Iris pigment epithelial cell (primary cell): ENCODE results near the gene CSKMT.
"Not testable (repeated sequence)": the region's sequence is repeated elsewhere in the genome, so short reads cannot be mapped to it uniquely, and the experiment has no call there.

Experiments used
- DNase-seq: peaks from one replicate; pipeline ENCODE4 v3.0.0-alpha.2; 2011; ENCODE audit warnings: low read depth

CSKMT gene

GRCh38 chr11:62656796-62657429 is 8.2 kb upstream of the CSKMT start:
- DNase-seq: no peak

DNA sequence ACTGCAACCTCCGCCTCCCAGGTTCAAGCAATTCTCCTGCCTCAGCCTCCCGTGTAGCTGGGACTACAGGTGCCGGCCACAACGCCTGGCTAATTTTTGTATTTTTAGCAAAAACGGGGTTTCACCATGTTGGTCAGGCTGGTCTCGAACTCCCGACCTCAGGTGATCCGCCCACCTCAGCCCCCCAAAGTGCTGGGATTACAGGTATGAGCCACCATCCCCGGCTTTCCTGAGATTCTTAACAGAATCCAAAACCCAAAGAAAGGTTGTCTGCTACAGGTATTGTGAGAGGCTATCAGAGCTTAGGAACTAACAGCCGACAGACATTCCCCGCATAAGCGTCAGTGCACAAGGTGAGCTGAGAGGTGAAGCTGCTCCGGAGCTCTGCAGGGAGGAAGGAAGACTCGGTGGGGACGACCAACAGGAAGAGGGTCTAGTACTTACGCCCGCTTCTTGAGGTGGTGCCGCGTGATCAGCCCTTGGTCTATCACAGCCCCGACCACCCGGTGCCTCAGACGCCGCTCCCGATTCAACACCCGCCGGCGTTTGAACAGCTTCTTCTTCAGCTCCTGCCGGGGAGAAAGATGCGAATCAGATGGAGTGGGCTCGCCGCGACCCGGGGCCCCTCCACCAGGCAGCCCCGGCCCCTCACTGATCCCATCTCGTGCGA is 572 bp upstream of the CSKMT start:
- peak; percentile 58 for DNase-seq

DNA sequence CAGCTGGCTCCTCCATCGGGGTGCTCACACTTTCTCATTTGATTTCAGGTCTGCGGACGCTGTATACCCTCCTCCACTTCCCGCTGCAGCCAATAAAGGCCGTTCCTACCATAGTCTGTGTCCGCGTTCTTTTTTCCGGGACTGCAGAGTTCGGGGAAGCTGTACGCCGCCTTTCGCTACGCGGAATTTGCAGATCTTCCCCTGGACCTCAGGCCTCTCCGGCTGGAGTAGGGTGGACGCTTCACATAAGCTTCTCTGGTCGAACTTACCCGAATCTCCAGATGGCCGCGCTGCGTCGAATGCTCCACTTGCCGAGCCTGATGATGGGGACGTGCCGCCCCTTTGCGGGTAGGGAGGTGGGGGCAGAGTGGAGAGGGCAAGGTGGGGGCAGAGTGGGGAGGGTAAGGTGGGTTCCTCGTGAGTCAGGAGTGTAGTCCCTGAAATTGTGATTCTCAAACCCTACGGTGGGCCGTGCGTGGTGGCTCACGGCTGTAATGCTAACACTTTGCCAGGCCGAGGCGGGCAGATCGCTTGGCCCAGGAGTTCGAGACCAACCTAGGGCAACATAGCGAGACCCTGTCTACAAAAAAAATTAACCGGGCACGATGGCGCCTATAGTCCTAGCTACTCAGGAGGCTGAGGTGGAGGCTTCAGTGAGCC is 617 bp downstream of the CSKMT start:
- DNase-seq: peak; percentile 87

DNA sequence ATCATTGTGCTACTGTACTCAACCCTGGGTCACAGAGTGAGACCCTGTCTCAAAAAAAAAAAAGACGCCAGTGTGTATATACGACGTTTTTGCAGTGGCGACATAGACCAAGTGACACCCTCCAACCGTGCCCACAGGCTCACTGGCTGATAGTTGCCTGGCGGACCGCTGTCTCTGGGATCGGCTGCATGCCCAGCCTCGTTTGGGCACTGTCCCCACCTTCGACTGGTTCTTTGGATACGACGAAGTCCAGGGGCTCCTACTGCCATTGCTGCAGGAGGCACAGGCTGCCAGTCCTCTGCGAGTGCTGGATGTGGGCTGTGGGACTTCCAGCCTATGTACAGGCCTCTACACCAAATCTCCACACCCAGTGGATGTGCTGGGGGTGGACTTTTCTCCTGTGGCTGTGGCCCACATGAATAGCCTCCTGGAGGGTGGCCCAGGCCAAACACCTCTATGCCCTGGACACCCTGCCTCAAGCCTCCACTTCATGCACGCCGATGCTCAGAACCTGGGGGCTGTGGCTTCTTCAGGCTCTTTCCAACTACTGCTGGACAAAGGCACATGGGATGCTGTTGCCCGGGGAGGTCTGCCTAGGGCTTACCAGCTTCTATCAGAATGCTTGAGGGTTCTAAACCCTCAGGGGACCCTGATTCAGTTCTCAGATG is 1.3 kb downstream of the CSKMT start:
- no peak for DNase-seq

GRCh38 chr11:62667460-62667859 is 2.3 kb downstream of the CSKMT start:
- no peak for DNase-seq

- DNase-seq: no peak
These were observed 4.5 kb downstream of the CSKMT start for GRCh38 chr11:62669420-62670161.

DNA sequence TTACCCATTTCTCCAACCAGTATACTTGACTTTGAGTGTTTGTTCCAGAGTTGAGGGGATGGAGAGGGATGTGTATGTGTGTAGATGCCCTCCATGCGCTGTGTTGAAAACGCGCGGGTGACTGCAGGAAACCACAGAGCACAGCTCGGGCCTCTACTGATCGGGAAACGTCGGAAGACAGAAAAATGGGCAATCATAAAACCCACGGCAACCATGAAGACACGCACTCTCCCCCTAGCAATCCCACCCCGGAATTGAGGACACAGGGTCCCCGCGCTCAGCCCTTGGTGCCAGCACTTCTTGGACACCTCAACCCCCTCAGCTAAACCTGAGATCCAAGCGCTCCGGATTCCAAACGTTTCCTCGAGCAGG is 6.1 kb downstream of the CSKMT start:
- DNase-seq: no peak

- peak; percentile 88 for DNase-seq
These were observed 6.7 kb downstream of the CSKMT start, which contains the start of the genes LBHD1 and UQCC3 for GRCh38 chr11:62671608-62672389. TSS of gene LBHD1 (minus strand) at chr11:62672267. CDS start at chr11:62670031, 2,236 bp downstream. TSS of gene UQCC3 (plus strand) at chr11:62671673. CDS start at chr11:62671746, 73 bp downstream.

DNA sequence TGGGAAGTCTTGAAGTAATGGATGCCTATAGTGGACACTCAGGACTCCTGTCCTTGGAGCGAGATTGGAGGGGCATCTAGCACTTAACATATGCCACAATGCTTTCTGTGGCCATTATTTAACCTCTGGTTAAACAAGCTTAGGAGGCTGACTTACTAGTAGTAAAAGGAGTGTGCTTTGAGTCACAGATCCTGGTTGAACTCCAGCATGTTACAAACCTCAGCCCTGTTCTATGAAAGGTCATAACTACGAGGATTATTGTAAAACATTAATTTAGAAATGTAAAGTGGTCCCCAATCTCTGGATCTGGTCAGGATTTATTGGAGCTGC is 8.0 kb downstream of the CSKMT start:
- DNase-seq: peak; percentile 42

DNA sequence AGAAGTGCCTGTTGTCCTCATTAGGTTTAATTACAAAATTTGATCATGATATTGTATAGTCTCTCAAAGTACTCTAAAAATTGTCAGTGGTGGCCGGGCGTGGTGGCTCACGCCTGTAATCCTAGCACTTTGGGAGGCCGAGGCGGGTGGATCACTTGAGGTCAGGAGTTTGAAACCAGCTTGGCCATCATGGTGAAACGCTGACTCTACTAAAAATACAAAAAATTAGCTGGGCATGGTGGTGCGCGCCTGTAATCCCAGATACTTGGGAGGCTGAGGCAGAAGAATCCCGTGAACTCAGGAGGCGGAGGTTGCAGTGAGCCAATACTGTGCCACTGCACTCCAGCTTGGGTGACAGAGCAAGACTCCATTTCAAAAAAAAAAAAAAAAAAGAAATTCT is 10.3 kb downstream of the CSKMT start:
- DNase-seq: not testable (repeated sequence)

GRCh38 chr11:62676698-62677097 is 11.6 kb downstream of the CSKMT start:
- no peak for DNase-seq

- DNase-seq: no peak
These were observed 12.0 kb downstream of the CSKMT start for GRCh38 chr11:62677156-62677555.

- no peak for DNase-seq
These were observed 12.6 kb downstream of the CSKMT start for GRCh38 chr11:62677714-62678113.

GRCh38 chr11:62678433-62678769 is 13.3 kb downstream of the CSKMT start:
- DNase-seq: no peak

DNA sequence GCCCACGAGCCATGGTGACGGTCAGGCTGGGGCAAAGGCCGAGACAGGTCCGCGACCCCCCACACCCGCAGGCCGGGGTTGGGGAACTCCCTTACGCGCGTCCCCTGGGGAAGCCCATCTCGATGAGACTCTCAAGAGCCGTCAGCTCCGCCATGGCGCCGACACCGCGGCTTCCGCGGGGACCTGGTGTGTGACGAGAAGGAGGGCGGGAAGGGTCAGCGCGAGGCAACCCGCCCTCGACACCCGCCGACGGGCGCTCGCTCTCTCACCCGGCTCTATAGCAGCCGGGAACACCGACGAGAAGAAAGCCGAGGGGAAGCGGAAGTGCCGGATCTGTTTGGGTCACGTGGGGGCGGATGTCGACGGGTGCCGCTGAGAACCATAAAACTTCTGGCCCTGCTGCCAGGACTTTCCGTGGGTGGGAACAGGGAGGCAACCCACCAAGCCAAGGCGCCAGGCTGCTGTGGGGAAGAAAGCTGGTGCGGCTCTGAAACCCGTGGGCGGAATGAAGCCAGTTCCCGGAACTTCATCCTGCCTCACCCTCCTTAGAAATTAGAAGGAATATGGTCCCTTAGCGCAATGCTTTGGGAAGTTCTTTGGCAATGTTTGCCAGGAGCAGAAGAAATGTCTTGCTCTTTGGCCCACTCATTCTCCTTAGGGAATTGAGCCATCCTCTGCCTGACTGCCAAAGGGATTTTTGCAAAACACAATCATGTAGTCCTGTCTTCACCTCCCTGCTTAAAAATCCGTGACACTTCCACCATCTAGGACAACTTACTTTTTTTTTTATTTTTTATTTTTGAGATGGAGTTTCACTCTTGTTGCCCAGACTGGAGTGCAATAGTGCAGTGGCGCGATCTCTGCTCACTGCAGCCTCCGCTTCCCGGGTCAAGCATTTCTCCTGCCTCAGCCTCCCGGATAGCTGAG is 13.9 kb downstream of the CSKMT start, which contains the start of gene UBXN1:
UBXN1 (minus strand) TSS at position 304 of the 927 bp plus-strand sequence; CDS start at position 154, 150 bp downstream.
- peak; percentile 87 for DNase-seq

GRCh38 chr11:62680825-62681240 is 15.7 kb downstream of the CSKMT start:
- peak; percentile 82 for DNase-seq

DNA sequence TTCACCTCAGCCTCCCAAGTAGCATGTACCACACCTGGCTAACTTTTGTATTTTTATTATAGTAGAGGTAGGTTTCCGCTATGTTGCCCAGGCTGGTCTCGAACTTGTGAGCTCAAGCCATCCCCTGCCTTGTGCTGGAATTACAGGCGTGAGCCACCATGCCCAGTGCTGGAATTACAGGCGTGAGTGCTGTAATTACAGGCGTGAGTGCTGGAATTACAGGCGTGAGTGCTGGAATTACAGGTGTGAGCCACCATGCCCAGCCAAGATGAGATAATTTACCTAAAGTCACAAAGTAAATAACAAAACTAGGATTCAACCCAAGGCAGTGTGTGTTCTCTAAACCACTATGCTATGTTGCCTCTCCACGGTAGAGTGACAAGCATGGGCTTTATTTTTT is 17.4 kb downstream of the CSKMT start:
- DNase-seq: no peak

DNA sequence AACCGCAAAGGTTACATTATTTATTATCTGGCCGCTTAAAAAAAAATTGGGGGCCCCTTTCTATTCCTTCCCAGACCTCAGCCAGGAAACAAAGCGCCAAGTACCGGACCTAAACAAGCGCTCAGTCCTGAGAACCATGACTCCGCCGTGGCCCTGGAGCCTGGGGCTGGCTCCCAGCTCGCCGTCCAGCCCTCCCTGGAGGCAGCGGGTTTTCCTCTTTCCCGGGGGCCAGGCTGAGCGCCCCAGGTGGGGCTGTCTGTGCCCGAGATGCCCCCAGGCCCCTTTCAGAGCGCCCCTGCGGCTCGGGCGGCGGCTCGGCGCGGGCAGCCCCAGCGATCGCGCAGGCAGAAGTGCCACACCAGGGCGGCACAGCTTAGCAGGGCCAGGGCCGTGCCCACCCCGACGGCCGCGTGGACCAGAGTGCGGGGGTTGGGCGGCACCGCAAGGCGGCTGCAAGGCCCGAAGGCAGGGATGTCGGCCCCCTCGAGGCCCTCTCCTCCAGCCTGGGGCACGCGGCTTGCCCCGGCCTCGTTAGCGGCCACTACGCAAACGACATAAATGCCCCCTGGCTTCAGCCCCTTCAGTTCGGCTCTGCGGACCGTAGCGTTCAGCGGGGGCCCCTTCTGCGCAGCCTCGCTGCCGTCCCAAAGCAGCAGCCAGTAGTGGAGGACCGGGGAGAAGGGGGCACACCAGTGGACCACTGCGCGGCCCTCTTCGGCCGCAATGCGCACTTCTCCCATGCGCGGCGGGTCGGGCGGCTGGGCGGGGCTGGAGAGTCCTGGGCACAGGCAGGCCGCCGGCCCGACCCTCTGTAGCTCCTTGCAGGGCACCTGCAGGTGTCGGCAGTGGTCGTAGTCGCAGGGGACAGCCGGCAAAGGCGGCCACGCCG is 22.6 kb downstream of the CSKMT start:
- no peak for DNase-seq

DNA sequence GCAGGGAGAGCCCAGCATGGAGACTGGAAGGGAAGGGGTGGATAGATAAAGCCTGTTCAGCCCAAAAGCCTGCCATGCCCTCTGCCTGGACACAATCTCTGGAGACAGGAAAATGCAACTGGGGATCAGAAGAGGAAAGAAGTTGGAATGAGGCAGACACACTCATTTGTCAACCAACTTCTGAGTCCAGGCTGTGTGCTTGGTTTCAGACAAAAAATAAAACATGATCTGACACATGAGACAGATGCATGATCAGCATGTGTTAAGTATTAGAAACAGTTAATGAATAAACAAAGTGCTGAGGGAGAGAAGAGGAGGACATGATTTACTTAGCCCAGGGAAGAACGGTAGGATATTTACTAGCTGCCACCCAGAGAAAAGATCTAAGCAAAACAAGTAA is 23.4 kb downstream of the CSKMT start:
- no peak for DNase-seq
